Testis (tissue), 3 donors: ENCODE measurements around the gene SLC23A2. TPM values are rescaled to one million over a fixed set of nuclear protein-coding genes. Genes with fewer than 3 reads are reported as not detected.

Experiments used
- DNase-seq: peaks from one replicate; pipeline ENCODE4 v3.0.0-alpha.2; 2019
- H3K27ac ChIP-seq, 2 donors: fragments of 200-600 bp; sonication (generic); one replicate each; pipeline ENCODE4 v1.5.1; 2019
- H3K27me3 ChIP-seq: fragments of 200-600 bp; sonication (generic); one replicate; pipeline ENCODE4 v1.5.1; 2019
- H3K36me3 ChIP-seq: fragments of 200-600 bp; sonication (generic); one replicate; pipeline ENCODE4 v1.5.1; 2017; ENCODE audit warnings: low read depth; ENCODE audit errors: missing control alignments
- H3K4me1 ChIP-seq: fragments of 200-600 bp; sonication (generic); one replicate; pipeline ENCODE4 v1.5.1; 2019
- H3K4me3 ChIP-seq, 2 donors: fragments of 200-600 bp; sonication (generic); one replicate each; pipeline ENCODE4 v1.5.1; 2017 to 2019
- H3K9me3 ChIP-seq: fragments of 200-600 bp; sonication (generic); one replicate; pipeline ENCODE4 v1.5.1; 2017
- POLR2A ChIP-seq: fragments of 450-650 bp; IDR thresholded peaks from one replicate; pipeline ENCODE4 v1.6.1; 2017; ENCODE audit warnings: antibody characterized with exemption, mild to moderate bottlenecking, moderate library complexity
- WGBS, 2 donors: methylation state at CpG; one replicate each; pipeline ENCODE4 v1.1.5; 2018; 5-methylcytosine and 5-hydroxymethylcytosine counted together
- intact Hi-C: fragments of 100-400 bp; cut with DNase I; formaldehyde crosslinking; loops from one replicate; pipeline ENCODE4 v1.15.1; 2023; ENCODE audit warnings: low total_unique reads
- polyA plus RNA-seq: library from polyadenylated mRNA; stranded (reverse); fragments of 350-450 nt; fragmentation: Illumina TruSeq; extraction: RNeasy Lipid Tissue Mini Kit (QIAGEN cat#74804); gene quantifications from one replicate; pipeline ENCODE4 v1.2.3, GENCODE V29; 2014; ENCODE audit warnings: low read depth, low replicate concordance; ENCODE audit not compliant: insufficient read depth
- total RNA-seq, 2 donors: library from RNA; depleted of rRNA; stranded (reverse); fragments of >200 nt; gene quantifications; one replicate each; pipeline ENCODE4 v1.2.3, GENCODE V29; 2016
- TF ChIP-seq, protein P1 (sequence below), 3 experiments: fragments of 450-650 bp in 2 of 3; fragments of 200-600 bp in 1 of 3; sonication (generic) in 1 of 3; IDR thresholded peaks; one replicate each; pipeline ENCODE4 v1.5.1; 2016 to 2019; ENCODE audit warnings: antibody characterized with exemption in 3 of 3, mild to moderate bottlenecking in 2 of 3, moderate library complexity in 1 of 3

Gene SLC23A2
- total and polyA plus RNA-seq, 3 donors from 2014 or later = 23.6 to 49.3 (median 40.7) TPM

DNA sequence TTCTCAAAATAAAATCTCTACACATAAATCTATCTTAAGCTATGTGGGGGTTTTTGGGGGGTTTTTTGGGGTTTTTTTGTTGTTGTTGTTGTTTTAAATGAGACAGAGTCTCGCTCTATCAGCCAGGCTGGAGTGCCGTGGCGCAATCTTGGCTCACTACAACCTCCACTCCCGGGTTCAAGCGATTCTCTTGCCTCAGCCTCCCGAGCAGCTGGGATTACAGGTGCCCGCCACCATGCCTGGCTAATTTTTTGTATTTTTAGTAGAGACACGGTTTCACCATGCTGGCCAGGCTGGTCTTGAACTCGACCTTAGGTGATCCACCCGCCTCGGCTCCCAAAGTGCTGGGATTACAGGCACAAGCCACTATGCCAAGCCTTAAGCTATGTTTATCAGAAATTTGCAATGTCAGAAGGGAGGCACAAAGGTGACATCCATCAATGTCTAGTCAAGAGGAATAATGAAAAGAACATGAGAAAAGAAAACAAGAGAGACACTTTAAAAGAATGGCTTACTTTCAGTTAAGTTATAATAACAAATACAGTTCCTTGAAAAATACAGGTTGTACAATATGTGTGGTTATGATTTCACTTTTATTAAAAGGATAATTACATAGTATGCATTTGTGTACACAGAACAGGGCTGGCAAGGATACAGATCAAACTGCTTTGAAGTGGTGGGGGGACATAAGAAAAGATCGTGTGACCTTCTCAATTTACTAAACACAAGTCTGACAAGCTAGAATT is 28.6 kb downstream of the SLC23A2 start:
- Histone ChIP-seq H3K4me3 (no peak overlapping the region), H3K27ac (peak overlapping the region; percentile 62 to 83)
- no peak for DNase-seq

GRCh38 chr20:4971064-4971463 is 30.2 kb downstream of the SLC23A2 start:
- no peak overlapping the region for H3K4me3 ChIP-seq
- H3K9me3 ChIP-seq = no peaks in the 10 kb centered on the region
- H3K27ac ChIP-seq = no peak overlapping the region
- DNase-seq = no peak
- H3K27me3 ChIP-seq = no peaks in the 10 kb centered on the region
- intact Hi-C loops = no loop called here
- peaks cover 16% of the 10 kb centered on the region for H3K4me1 ChIP-seq
- TF ChIP-seq, protein P1, sequence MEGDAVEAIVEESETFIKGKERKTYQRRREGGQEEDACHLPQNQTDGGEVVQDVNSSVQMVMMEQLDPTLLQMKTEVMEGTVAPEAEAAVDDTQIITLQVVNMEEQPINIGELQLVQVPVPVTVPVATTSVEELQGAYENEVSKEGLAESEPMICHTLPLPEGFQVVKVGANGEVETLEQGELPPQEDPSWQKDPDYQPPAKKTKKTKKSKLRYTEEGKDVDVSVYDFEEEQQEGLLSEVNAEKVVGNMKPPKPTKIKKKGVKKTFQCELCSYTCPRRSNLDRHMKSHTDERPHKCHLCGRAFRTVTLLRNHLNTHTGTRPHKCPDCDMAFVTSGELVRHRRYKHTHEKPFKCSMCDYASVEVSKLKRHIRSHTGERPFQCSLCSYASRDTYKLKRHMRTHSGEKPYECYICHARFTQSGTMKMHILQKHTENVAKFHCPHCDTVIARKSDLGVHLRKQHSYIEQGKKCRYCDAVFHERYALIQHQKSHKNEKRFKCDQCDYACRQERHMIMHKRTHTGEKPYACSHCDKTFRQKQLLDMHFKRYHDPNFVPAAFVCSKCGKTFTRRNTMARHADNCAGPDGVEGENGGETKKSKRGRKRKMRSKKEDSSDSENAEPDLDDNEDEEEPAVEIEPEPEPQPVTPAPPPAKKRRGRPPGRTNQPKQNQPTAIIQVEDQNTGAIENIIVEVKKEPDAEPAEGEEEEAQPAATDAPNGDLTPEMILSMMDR (IDR thresholded peaks at IDR 0.05) = no peak
- TF ChIP-seq POLR2A = no peak
- no peaks in the 10 kb centered on the region for H3K36me3 ChIP-seq
- WGBS, 2 donors = 100% methylated on average over 2 of the region's 2 CpGs

More for the DNA sequence above, 28.6 kb downstream of the SLC23A2 start:
- H3K4me1 ChIP-seq = peaks cover 18% of the 10 kb centered on the region
- TF ChIP-seq POLR2A = no peak
- TF ChIP-seq, protein P1 (IDR thresholded peaks at IDR 0.05) = no peak
- intact Hi-C loops = no loop called here
- H3K9me3 ChIP-seq = no peaks in the 10 kb centered on the region
- 68 to 72% methylated on average over 12 of the region's 12 CpGs for WGBS, 2 donors
- H3K27me3 ChIP-seq = no peaks in the 10 kb centered on the region
- H3K36me3 ChIP-seq = no peaks in the 10 kb centered on the region

DNA sequence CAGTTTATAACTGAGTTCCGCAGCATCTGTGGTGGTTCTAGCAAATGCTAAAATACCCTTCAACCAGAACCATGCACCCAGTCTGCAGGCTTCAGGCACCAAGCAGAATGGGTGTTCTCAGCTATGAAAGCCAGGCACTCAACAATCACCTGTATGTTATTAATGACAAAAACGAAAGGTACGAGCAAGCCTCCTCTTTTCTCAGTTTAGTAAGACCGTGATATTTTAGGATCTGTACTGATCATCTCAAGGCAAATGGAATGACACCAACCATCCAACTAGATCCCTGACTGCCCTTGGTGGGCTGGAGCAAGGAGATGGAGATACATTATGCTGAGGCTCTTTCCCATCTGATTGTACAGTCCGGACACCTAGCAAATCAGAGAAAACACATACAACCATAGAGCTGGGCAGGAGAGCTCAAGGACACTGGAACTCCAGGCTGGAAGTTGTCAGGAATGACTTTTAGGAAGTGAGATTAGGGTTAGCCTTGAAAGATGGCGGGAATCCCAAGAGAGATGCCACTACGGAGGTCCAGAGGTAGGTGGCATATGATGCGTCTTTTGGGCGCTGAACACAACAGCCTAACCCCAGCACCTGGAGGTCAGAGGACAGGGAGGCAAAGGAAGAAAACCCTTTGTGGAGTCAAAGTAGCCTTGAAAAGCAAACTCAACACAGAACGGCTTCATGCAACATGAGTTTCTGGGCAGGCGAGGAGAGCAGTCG is 33.4 kb downstream of the SLC23A2 start:
- WGBS, 2 donors = 84 to 85% methylated on average over 12 of the region's 12 CpGs
- H3K27ac ChIP-seq = peak overlapping the region in 1 of 2 donors; percentile 37
- H3K36me3 ChIP-seq = no peaks in the 10 kb centered on the region
- H3K9me3 ChIP-seq = no peaks in the 10 kb centered on the region
- DNase-seq = no peak
- no peak overlapping the region for H3K4me3 ChIP-seq
- peaks cover 6% of the 10 kb centered on the region for H3K4me1 ChIP-seq
- intact Hi-C loops = no loop called here
- TF ChIP-seq POLR2A = no peak
- TF ChIP-seq, protein P1 (IDR thresholded peaks at IDR 0.05) = no peak
- no peaks in the 10 kb centered on the region for H3K27me3 ChIP-seq

DNA sequence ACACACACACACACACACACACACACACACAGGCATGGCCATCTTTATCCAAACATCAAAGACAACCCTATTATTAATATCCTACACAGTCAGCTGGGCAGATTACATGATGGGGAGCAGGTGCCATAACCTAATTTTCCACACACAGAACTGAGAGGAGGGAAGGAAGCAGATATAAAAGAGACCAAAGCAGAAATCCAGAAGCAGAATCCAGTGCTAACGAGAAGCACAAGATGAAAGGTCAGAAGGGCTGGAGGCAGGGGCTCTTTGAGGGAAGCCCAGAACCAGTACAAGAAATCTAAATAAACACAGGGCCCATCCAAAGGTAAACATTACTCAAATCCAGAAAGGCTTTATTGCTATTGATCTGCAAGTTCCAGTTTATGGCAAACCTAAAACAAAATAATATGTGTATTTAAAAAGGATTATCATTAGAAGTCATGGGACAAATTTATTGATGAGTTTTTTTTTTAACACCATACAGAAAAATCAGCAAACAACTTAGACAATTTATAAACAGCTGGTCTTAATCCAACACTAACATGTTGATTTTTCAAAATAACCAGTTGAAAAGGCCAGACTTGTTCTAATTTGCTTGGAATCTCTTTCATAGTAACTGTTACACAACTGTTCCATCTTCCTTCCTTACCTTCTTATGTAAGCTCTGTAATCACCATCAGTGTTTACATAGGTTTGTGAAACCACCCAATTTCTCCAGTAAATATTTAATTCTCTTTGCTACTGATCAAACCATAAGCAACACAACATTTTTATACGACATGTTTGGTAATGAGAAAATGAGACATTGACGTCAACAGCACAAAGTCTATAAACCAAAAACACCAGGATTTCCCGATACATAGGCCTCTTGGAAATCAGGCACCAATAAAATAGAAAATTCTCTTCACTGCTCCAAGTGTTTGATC is 34.2 kb downstream of the SLC23A2 start:
- H3K36me3 ChIP-seq = no peaks in the 10 kb centered on the region
- H3K4me1 ChIP-seq = no peaks in the 10 kb centered on the region
- H3K4me3 ChIP-seq = no peak overlapping the region
- no peak for DNase-seq
- intact Hi-C loops = no loop called here
- no peaks in the 10 kb centered on the region for H3K9me3 ChIP-seq
- H3K27me3 ChIP-seq = no peaks in the 10 kb centered on the region
- TF ChIP-seq, protein P1 (IDR thresholded peaks at IDR 0.05) = no peak
- no peak for TF ChIP-seq POLR2A
- 57 to 81% methylated on average over 4 of the region's 4 CpGs for WGBS, 2 donors
- H3K27ac ChIP-seq = peak overlapping the region in 1 of 2 donors; percentile 55
